MCF 10A (cell line): Measurements from ENCODE around the gene RSPH3. TPM values are rescaled to one million over a fixed set of nuclear protein-coding genes. Genes with fewer than 3 reads are reported as not detected.
A peak's percentile ranks its signal among the peaks of the same experiment; 100 is the strongest.
"Not testable (repeated sequence)": the region's sequence is repeated elsewhere in the genome, so short reads cannot be mapped to it uniquely, and the experiment has no call there.

Experiments
- BruUV-seq: library from RNA; stranded (reverse); fragments of 400-500 nt; replicated peaks from 2 replicates; lab custom pipeline; 2021; lab: Mats Ljungman, UMichigan
- CTCF ChIA-PET: fragments of 300-600 bp; sonication (Branson Sonifier 250); formaldehyde crosslinking; extraction: SDS; loops from one replicate; lab custom pipeline; 2021; ENCODE audit warnings: antibody characterized with exemption, inconsistent platforms; lab: Yijun Ruan, JAX
- POLR2A ChIA-PET: fragments of 300-600, 350-650 bp; sonication (Branson Sonifier 250); formaldehyde crosslinking; extraction: SDS; loops from one replicate; lab custom pipeline; 2020; ENCODE audit warnings: antibody characterized with exemption, inconsistent platforms; lab: Yijun Ruan, JAX
- DNase-seq: peaks from one replicate; pipeline ENCODE4 v3.0.0-alpha.2; 2018; ENCODE audit not compliant: unreplicated experiment
- H3K27ac Mint-ChIP-seq: one replicate; pipeline ENCODE4 v1.8.0; 2022; ENCODE audit warnings: mild to moderate bottlenecking, low read depth, mixed read lengths; ENCODE audit not compliant: unreplicated experiment
- H3K27me3 Mint-ChIP-seq: one replicate; pipeline ENCODE4 v1.8.0; 2022; ENCODE audit warnings: mixed read lengths; ENCODE audit not compliant: insufficient read depth, unreplicated experiment
- H3K36me3 Mint-ChIP-seq: one replicate; pipeline ENCODE4 v1.8.0; 2022; ENCODE audit warnings: mild to moderate bottlenecking, moderate library complexity, mixed read lengths; ENCODE audit not compliant: insufficient read depth, unreplicated experiment
- H3K4me1 Mint-ChIP-seq: one replicate; pipeline ENCODE4 v1.8.0; 2022; ENCODE audit warnings: mixed read lengths; ENCODE audit not compliant: insufficient read depth, unreplicated experiment
- H3K4me3 Mint-ChIP-seq: one replicate; pipeline ENCODE4 v1.8.0; 2022; ENCODE audit warnings: mild to moderate bottlenecking, moderate library complexity, mixed read lengths; ENCODE audit not compliant: unreplicated experiment
- H3K9me3 Mint-ChIP-seq: one replicate; pipeline ENCODE4 v1.8.0; 2022; ENCODE audit warnings: mixed read lengths; ENCODE audit not compliant: unreplicated experiment
- intact Hi-C: fragments of 100-400 bp; cut with micrococcal nuclease; formaldehyde crosslinking; loops from 2 replicates; pipeline ENCODE4 v1.14.1; 2022
- total RNA-seq: library from RNA; stranded (reverse); gene quantifications from 2 replicates; pipeline ENCODE4 v1.2.3, GENCODE V29; 2022
- TF ChIP-seq, protein P1 (sequence below): fragments of 200-600 bp; IDR thresholded peaks from one replicate; pipeline ENCODE4 v1.8.0; 2022; ENCODE audit warnings: antibody characterized with exemption, mild to moderate bottlenecking; ENCODE audit not compliant: unreplicated experiment

The RSPH3 gene
- total RNA-seq, 1 experiment from 2014 or later, result 13.1 TPM

DNA sequence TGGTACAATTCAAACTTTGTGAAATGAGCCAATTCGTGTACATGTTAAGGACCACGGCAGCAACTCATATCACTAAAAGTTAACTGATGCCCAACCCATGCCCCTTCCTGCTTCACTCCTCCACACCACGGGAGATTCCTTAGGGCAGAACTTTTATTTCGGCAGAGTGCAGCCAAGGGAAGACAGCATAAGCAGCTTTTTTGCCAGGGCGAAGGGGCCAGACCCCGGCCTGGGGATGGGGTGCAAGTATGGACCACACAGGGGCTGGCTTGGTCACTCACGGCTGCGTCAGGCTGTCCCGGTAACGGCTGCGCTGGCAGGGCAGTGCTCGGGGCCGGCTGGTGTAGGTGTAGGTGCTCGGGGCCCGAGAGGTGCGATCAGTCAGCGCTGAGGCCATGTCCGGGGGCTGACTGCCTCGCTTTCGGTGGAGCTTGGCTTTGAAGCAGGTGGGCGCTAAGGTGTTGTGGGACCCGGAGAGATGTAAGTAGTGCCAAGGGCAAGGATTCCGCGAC is 792 bp downstream of the RSPH3 start:
- no peaks in the 10 kb centered on the region for H3K27me3 Mint-ChIP-seq
- intact Hi-C loops, result no loop called here
- H3K27ac Mint-ChIP-seq, result peak overlapping the region; percentile 84
- POLR2A ChIA-PET, result interaction anchor here (0.7 to 2.8 kb wide), 14 partner anchors 10 to 695 kb away, joined by 3 to 16 read pairs (median 6); partner anchors contain the start of genes DYNLT1 and EZR
- peaks cover 5% of the 10 kb centered on the region for H3K36me3 Mint-ChIP-seq
- CTCF ChIA-PET, result interaction anchor here (0.7 to 1.9 kb wide), 4 partner anchors 23 to 295 kb away, joined by 3 to 7 read pairs (median 4); no protein-coding TSS in a partner anchor
- TSS peak; percentile 40 for BruUV-seq
- peak overlapping the region; percentile 100 for H3K4me3 Mint-ChIP-seq
- no peaks in the 10 kb centered on the region for H3K9me3 Mint-ChIP-seq
- peaks cover 23% of the 10 kb centered on the region for H3K4me1 Mint-ChIP-seq
- DNase-seq, result no peak
- TF ChIP-seq, protein P1, sequence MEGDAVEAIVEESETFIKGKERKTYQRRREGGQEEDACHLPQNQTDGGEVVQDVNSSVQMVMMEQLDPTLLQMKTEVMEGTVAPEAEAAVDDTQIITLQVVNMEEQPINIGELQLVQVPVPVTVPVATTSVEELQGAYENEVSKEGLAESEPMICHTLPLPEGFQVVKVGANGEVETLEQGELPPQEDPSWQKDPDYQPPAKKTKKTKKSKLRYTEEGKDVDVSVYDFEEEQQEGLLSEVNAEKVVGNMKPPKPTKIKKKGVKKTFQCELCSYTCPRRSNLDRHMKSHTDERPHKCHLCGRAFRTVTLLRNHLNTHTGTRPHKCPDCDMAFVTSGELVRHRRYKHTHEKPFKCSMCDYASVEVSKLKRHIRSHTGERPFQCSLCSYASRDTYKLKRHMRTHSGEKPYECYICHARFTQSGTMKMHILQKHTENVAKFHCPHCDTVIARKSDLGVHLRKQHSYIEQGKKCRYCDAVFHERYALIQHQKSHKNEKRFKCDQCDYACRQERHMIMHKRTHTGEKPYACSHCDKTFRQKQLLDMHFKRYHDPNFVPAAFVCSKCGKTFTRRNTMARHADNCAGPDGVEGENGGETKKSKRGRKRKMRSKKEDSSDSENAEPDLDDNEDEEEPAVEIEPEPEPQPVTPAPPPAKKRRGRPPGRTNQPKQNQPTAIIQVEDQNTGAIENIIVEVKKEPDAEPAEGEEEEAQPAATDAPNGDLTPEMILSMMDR, result no peak

GRCh38 chr6:158996856-158997255 is 3.1 kb downstream of the RSPH3 start:
- intact Hi-C loops, result no loop called here

GRCh38 chr6:158993639-158994038 is 6.4 kb downstream of the RSPH3 start:
- Mint-ChIP-seq H3K36me3 (peaks cover 27% of the 10 kb centered on the region), H3K9me3 (no peaks in the 10 kb centered on the region), H3K4me3 (no peak overlapping the region), H3K4me1 (peaks cover 8% of the 10 kb centered on the region), H3K27ac (no peak overlapping the region), H3K27me3 (no peaks in the 10 kb centered on the region)
- POLR2A ChIA-PET, result no interaction called here
- no peak for DNase-seq
- CTCF ChIA-PET, result interaction anchor here (1.0 kb wide), 1 partner anchor 141 kb away, joined by 4 read pairs; no protein-coding TSS in a partner anchor
- TF ChIP-seq, protein P1, result no peak
- no TSS peak for BruUV-seq
- intact Hi-C loops, result no loop called here

More at GRCh38 chr6:158996856-158997255, 3.1 kb downstream of the RSPH3 start:
- Mint-ChIP-seq H3K27ac (no peak overlapping the region), H3K36me3 (peaks cover 20% of the 10 kb centered on the region), H3K4me1 (peaks cover 12% of the 10 kb centered on the region), H3K4me3 (no peak overlapping the region), H3K27me3 (no peaks in the 10 kb centered on the region), H3K9me3 (no peaks in the 10 kb centered on the region)
- CTCF ChIA-PET, result interaction anchor here (1.7 kb wide), 1 partner anchor 138 kb away, joined by 3 read pairs; no protein-coding TSS in a partner anchor
- TF ChIP-seq, protein P1, result no peak
- POLR2A ChIA-PET, result no interaction called here
- no peak for DNase-seq
- BruUV-seq, result no TSS peak

GRCh38 chr6:158991017-158991723 is 8.8 kb downstream of the RSPH3 start:
- no peak overlapping the region for H3K27ac Mint-ChIP-seq
- BruUV-seq, result no TSS peak
- DNase-seq, result peak; percentile 11
- no peak overlapping the region for H3K4me3 Mint-ChIP-seq
- CTCF ChIA-PET, result interaction anchor here (0.6 to 1.2 kb wide), 3 partner anchors 18 to 287 kb away, joined by 3 to 4 read pairs (median 3); no protein-coding TSS in a partner anchor
- H3K27me3 Mint-ChIP-seq, result no peaks in the 10 kb centered on the region
- H3K9me3 Mint-ChIP-seq, result no peaks in the 10 kb centered on the region
- peaks cover 23% of the 10 kb centered on the region for H3K4me1 Mint-ChIP-seq
- H3K36me3 Mint-ChIP-seq, result peaks cover 29% of the 10 kb centered on the region
- TF ChIP-seq, protein P1, result no peak
- intact Hi-C loops, result no loop called here
- POLR2A ChIA-PET, result no interaction called here

DNA sequence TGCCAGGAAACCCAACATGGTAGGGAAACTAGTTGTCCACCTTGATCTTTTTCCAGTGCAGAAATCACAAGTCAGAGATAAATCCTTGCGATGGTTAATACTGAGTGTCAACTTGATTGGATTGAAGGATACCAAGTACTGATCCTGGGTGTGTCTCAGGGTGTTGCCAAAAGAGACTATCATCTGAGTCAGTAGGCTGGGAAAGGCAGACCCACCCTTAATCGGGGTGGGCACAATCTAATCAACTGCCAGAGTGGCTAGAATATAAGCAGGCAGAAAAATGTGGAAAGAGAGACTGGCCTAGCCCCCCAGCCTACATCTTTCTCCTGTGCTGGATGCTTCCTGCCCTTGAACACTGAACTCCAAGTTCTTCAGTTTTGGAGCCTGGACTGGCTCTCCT is 10.3 kb downstream of the RSPH3 start:
- ChIA-PET POLR2A (interaction anchor here (0.9 kb wide), 1 partner anchor 11 kb away, joined by 3 read pairs; the partner anchor contains the start of gene RSPH3), CTCF (interaction anchor here (1.1 kb wide), 1 partner anchor 396 kb away, joined by 3 read pairs; no protein-coding TSS in a partner anchor)
- H3K9me3 Mint-ChIP-seq, intact Hi-C loops, H3K27ac Mint-ChIP-seq, H3K4me3 Mint-ChIP-seq, DNase-seq, BruUV-seq, H3K27me3 Mint-ChIP-seq: not testable (repeated sequence)
- Mint-ChIP-seq H3K36me3 (peaks cover 33% of the 10 kb centered on the region), H3K4me1 (peaks cover 16% of the 10 kb centered on the region)
